HG02798 (cell line): Measurements from ENCODE around the gene CNDP1.
"Not testable (repeated sequence)": the region's sequence is repeated elsewhere in the genome, so short reads cannot be mapped to it uniquely, and the experiment has no call there.

Experiments
- ATAC-seq: cut with Tn5 transposase; IDR thresholded peaks from one replicate; pipeline ENCODE4 v1.9.1; 2021; ENCODE audit warnings: mild to moderate bottlenecking; ENCODE audit not compliant: unreplicated experiment, poor library complexity

Gene CNDP1

GRCh38 chr18:74534150-74534969 is at the start of gene CNDP1:
Gene CNDP1, plus strand, starts transcription at chr18:74534500. Its CDS starts 168 bp downstream, at chr18:74534668.
- ATAC-seq: no peak

GRCh38 chr18:74486119-74486849 is 48.0 kb upstream of the CNDP1 start:
- no peak for ATAC-seq

- ATAC-seq: no peak
Observed at GRCh38 chr18:74488354-74488753, 45.9 kb upstream of the CNDP1 start.

DNA sequence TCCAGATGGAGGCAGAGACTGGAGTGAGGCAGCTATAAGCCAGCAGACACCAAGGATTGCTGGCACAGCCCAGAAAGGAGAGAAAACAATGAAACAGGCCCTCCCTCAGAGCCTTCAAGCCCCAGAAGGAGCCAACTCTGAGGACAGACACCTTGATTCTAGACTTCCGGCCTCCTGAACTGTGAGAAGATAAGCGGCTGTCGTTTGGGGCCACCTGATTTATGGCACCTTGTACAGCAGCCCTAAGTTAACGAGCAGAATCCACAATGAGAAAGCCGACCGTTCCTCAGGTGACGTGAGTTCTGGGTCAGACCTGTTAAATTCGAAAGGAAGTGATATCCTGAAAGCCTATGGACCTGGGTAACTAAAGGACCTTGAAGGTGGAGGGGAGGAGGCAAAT is 45.4 kb upstream of the CNDP1 start:
- no peak for ATAC-seq

GRCh38 chr18:74489676-74490075 is 44.6 kb upstream of the CNDP1 start:
- ATAC-seq: no peak

- no peak for ATAC-seq
Observed at GRCh38 chr18:74492259-74492658, 42.0 kb upstream of the CNDP1 start.

- peak; percentile 14 for ATAC-seq
Observed at GRCh38 chr18:74493689-74494088, 40.6 kb upstream of the CNDP1 start.

DNA sequence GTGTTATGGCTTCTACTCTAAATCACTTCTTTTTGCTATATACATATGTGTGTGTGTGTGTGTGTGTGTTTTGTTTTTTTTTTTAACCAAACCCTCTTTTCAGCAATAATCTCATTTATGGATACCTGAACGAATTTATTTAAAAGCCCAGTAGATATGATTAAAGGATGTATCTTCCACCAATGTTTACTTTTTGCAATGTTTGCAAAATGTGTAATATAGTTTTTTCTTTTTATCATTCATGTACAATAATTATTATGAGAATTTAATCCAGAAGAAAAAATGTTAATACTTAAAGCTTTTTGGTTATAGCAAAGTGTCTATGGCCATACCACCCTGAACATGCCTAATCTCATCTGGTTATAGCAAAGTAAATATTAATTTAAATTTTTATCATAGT is 39.8 kb upstream of the CNDP1 start:
- ATAC-seq: no peak

DNA sequence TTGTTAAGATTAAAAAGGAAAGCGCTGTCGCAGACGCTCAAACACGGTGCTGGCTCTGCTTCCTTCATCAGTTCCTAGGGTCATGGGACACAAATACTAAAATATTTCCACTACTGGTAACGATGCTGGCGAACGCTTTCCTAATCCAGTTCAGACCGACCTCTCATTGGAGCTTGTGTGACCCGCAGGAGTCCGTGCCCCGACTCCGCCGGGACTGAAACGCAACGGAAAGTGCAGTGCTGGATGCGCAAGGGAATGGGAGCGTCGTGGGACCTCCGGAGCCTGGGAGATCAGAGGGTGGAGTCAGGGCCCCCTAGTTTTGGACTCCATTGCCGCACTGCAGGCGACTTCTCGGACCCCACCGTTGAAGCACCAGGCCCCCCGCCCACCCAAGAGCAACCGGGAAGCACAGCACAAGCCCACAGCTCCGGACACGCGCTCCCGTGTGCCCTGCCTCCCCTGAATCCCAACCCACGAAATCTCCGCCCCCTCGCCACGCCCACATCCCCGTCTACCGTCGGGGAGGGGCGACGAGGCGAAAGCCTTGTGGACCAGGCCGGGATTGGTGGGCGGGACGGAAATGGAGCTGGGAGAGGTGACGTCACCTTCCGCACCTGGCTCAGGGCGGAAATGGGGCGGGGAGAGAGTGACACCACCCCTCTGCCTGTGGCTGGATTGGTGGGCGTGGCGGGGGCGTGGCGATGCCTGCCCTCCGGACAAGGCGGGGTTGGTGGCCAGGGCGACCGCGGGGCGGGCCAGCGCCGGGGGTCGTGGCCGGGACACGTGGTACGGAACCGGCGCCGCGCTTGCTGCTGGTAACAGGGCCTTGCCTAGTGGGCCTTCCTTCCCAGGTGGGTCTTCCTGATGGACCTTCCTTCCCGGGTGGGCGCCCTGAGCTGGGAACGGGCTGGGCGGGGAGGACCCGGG is 38.5 kb upstream of the CNDP1 start, which contains the start of gene CNDP2:
CNDP2 (plus strand) TSS at position 783 of the 927 bp plus-strand sequence. CDS start 3,611 bp downstream, outside the sequence.
- ATAC-seq: peak; percentile 78

GRCh38 chr18:74496508-74497323 is 37.6 kb upstream of the CNDP1 start:
- ATAC-seq: peak; percentile 25

DNA sequence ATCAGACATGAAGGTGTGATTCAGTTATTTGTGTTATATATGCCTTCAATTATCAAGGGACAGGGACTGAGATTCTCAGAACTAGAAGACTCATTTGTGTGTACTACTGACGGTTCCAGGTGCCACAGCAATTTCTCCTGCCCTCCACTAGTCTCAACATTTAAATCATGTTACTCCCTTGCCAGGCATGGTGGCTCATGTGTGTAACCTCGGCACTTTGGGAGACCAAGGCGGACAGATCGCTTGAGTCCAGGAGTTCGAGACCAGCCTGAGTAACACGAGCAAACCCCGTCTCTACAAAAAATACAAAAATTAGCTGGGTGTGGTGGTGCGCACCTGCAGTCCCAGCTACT is 37.0 kb upstream of the CNDP1 start:
- no peak for ATAC-seq

DNA sequence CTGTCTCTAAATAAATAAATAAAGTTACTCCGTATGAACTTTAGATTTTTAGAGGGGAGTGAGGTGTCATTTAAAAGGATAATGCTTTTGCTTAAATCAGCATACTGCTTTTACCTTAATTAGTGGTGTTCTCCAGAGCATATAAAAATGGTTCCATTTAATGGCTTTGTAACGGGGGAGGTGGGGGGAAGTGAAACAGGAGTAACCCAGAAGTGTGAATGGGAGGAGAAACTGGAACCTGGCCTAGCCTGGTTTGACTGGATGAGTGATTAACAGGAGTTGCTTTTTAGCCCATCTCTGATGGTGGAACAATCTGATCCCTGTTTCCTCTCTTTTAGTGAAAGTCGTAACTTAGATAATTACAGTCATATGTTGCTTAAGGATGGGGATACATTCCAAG is 36.5 kb upstream of the CNDP1 start:
- ATAC-seq: no peak

GRCh38 chr18:74498712-74499627 is 35.3 kb upstream of the CNDP1 start:
- ATAC-seq: peak; percentile 42

GRCh38 chr18:74499633-74500032 is 34.7 kb upstream of the CNDP1 start:
- peak; percentile 33 for ATAC-seq

- no peak for ATAC-seq
Observed at GRCh38 chr18:74500372-74500771, 33.9 kb upstream of the CNDP1 start.

- not testable (repeated sequence) for ATAC-seq
Observed at GRCh38 chr18:74500774-74501173, 33.5 kb upstream of the CNDP1 start.

GRCh38 chr18:74501386-74501785 is 32.9 kb upstream of the CNDP1 start:
- ATAC-seq: no peak

DNA sequence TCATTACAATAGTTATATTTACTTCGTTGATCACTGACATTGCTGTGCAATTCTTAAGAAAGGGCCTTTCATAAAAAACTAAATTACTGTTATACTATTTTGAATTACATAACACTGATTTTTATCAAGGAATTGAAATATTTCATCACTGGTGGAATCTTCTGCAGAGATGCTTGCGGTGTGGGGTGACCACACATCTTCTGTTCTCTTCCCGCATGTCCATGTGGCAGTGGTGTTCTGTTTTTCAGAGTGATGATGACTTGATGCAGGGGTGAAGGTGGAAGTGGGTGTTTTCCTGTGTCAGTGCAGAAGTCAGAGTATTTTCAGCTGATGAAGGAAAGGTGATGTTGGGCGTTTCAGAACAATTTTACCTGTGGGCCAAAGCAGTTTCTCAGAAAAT is 31.2 kb upstream of the CNDP1 start:
- no peak for ATAC-seq

DNA sequence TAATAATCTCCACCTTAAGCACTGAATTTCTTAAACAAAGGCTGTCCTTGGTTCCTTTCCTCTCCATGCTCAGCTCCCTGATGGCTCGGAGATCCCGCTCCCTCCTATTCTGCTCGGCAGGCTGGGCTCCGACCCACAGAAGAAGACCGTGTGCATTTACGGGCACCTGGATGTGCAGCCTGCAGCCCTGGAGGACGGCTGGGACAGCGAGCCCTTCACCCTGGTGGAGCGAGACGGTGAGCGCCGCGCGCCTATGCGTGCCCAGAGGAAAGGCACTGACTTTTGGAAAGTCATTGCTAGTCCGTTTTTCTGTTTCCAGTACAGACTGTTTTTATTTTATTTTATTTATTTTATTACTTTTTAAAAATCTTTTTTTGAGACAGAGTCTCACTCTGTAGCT is 28.5 kb upstream of the CNDP1 start:
- ATAC-seq: no peak
